GM23338 (cell line): ENCODE results near the gene HEMK1. TPM values are rescaled to one million over a fixed set of nuclear protein-coding genes. Genes with fewer than 3 reads are reported as not detected.

ENCODE experiments used
- ATAC-seq: fragments of 200-7000 bp; cut with Tn5 transposase; 3 replicates; pipeline ENCODE4 v1.9.1; 2020
- DNase-seq: peaks from one replicate; pipeline ENCODE4 v3.0.0-alpha.2; 2015; ENCODE audit warnings: low spot score
- H2AFZ ChIP-seq: fragments of 200-600 bp; sonication (generic); 2 replicates; pipeline ENCODE4 v1.8.0; 2016; ENCODE audit warnings: antibody characterized with exemption, mild to moderate bottlenecking, moderate library complexity
- H3F3A ChIP-seq: fragments of 200-600 bp; sonication (generic); replicated peaks from 2 replicates; pipeline ENCODE4 v1.8.0; 2017; ENCODE audit warnings: antibody characterized with exemption, mixed run types, low read depth
- H3K27ac ChIP-seq: fragments of 200-600 bp; sonication (generic); 2 replicates; pipeline ENCODE4 v1.6.1; 2016; ENCODE audit warnings: low read depth
- H3K27me3 ChIP-seq: fragments of 200-600 bp; sonication (generic); 2 replicates; pipeline ENCODE4 v1.8.0; 2016; ENCODE audit warnings: mild to moderate bottlenecking, mixed run types, moderate library complexity; ENCODE audit not compliant: insufficient read depth
- H3K36me3 ChIP-seq: fragments of 200-600 bp; sonication (generic); 2 replicates; pipeline ENCODE4 v1.8.0; 2016; ENCODE audit warnings: mild to moderate bottlenecking; ENCODE audit not compliant: insufficient read depth
- H3K4me1 ChIP-seq: fragments of 200-600 bp; sonication (generic); 2 replicates; pipeline ENCODE4 v1.8.0; 2016; ENCODE audit warnings: mild to moderate bottlenecking, moderate library complexity; ENCODE audit not compliant: insufficient read depth
- H3K4me2 ChIP-seq: fragments of 200-600 bp; sonication (generic); 2 replicates; pipeline ENCODE4 v1.7.1; 2017; ENCODE audit warnings: mixed run types
- H3K4me3 ChIP-seq: fragments of 200-600 bp; sonication (generic); 2 replicates; pipeline ENCODE4 v1.6.1; 2016; ENCODE audit warnings: mixed run types
- H3K79me2 ChIP-seq: fragments of 200-600 bp; sonication (generic); replicated peaks from 2 replicates; pipeline ENCODE4 v1.8.0; 2017; ENCODE audit warnings: mild to moderate bottlenecking; ENCODE audit not compliant: insufficient read depth
- H3K9me2 ChIP-seq: fragments of 200-600 bp; sonication (generic); 2 replicates; pipeline ENCODE4 v1.8.0; 2017; ENCODE audit not compliant: insufficient read depth
- H4K20me1 ChIP-seq: fragments of 200-600 bp; sonication (generic); replicated peaks from 2 replicates; pipeline ENCODE4 v1.8.0; 2017; ENCODE audit warnings: mild to moderate bottlenecking; ENCODE audit not compliant: insufficient read depth
- H3K27ac Mint-ChIP-seq: 2 replicates; pipeline ENCODE4 v1.8.0; 2020; ENCODE audit warnings: inconsistent platforms, mild to moderate bottlenecking, moderate library complexity, mixed read lengths
- H3K27me3 Mint-ChIP-seq: 3 replicates; pipeline ENCODE4 v1.8.0; 2022; ENCODE audit warnings: low read depth, mild to moderate bottlenecking, moderate library complexity, mixed read lengths, inconsistent platforms; ENCODE audit not compliant: insufficient read depth, poor library complexity
- H3K36me3 Mint-ChIP-seq: 3 replicates; pipeline ENCODE4 v1.8.0; 2021; ENCODE audit warnings: low read depth, mild to moderate bottlenecking, inconsistent platforms, moderate library complexity, mixed read lengths
- H3K4me1 Mint-ChIP-seq: 3 replicates; pipeline ENCODE4 v1.8.0; 2020; ENCODE audit warnings: mild to moderate bottlenecking, inconsistent platforms, mixed read lengths
- H3K4me3 Mint-ChIP-seq: 3 replicates; pipeline ENCODE4 v1.8.0; 2021; ENCODE audit warnings: moderate library complexity, mild to moderate bottlenecking, inconsistent platforms, mixed read lengths
- H3K9me3 Mint-ChIP-seq: 3 replicates; pipeline ENCODE4 v1.8.0; 2020; ENCODE audit warnings: moderate library complexity, mild to moderate bottlenecking, inconsistent platforms, mixed read lengths
- CTCF ChIP-seq, 2 experiments: fragments of 200-600 bp in 1 of 2; sonication (generic) in 1 of 2; conservative IDR thresholded peaks; 2 replicates each; pipeline versions ENCODE4 v1.5.1 to v1.6.1; 2016 to 2017; ENCODE audit warnings: antibody characterized with exemption in 2 of 2, low read depth in 2 of 2, mild to moderate bottlenecking in 2 of 2, moderate library complexity in 1 of 2
- ETS1 ChIP-seq: IDR thresholded peaks from 2 replicates; pipeline ENCODE4 v1.6.1; 2016; ENCODE audit warnings: antibody characterized with exemption
- EZH2phosphoT487 ChIP-seq: fragments of 200-600 bp; sonication (generic); IDR thresholded peaks from one replicate; pipeline ENCODE4 v1.8.1; 2018; ENCODE audit warnings: antibody characterized with exemption; ENCODE audit not compliant: unreplicated experiment
- NANOG ChIP-seq: IDR thresholded peaks from 2 replicates; pipeline ENCODE4 v1.6.1; 2016; ENCODE audit warnings: antibody characterized with exemption, borderline replicate concordance
- POLR2AphosphoS5 ChIP-seq: IDR thresholded peaks from 2 replicates; pipeline ENCODE4 v1.6.1; 2016; ENCODE audit warnings: antibody characterized with exemption, low read depth
- REST ChIP-seq: IDR thresholded peaks from one replicate; pipeline ENCODE4 v1.6.1; 2018; ENCODE audit warnings: antibody characterized with exemption; ENCODE audit not compliant: unreplicated experiment
- STAT1 ChIP-seq: IDR thresholded peaks from one replicate; pipeline ENCODE4 v1.6.1; 2016; ENCODE audit warnings: antibody characterized with exemption; ENCODE audit not compliant: unreplicated experiment
- ZNF114 ChIP-seq: fragments of 250-450 bp; sonication (Bioruptor Pico); IDR thresholded peaks from 2 replicates; pipeline ENCODE4 v1.5.0; 2020; ENCODE audit warnings: mild to moderate bottlenecking, moderate library complexity
- polyA plus RNA-seq: library from polyadenylated mRNA; unstranded; fragments of >200 nt; fragmentation: Nextera tagmentation; extraction: Ambion mirVana; gene quantifications from 2 replicates; pipeline ENCODE4 v1.2.1, GENCODE V29; 2016
- total RNA-seq: library from RNA; depleted of rRNA; stranded (reverse); fragments of >200 nt; shearing (Covaris generic); gene quantifications from 2 replicates; pipeline ENCODE4 v1.2.3, GENCODE V29; 2014

The HEMK1 gene
- total and polyA plus RNA-seq, 2 experiments from 2014 or later, result 5.6 to 10.1 TPM

GRCh38 chr3:50626401-50626800, 57.1 kb downstream of the HEMK1 start:
- H3K79me2 ChIP-seq, result peaks cover 26% of the 10 kb centered on the region
- Mint-ChIP-seq H3K27me3 (peaks cover 16% of the 10 kb centered on the region), H3K4me3 (no peak overlapping the region), H3K4me1 (peaks cover 43% of the 10 kb centered on the region), H3K9me3 (no peaks in the 10 kb centered on the region), H3K27ac (no peak overlapping the region), H3K36me3 (peaks cover 15% of the 10 kb centered on the region; the same call in 2 of the 3 replicates)
- H3K9me2 ChIP-seq, result no peaks in the 10 kb centered on the region
- ATAC-seq (no peak), DNase-seq (no peak)
- no peaks in the 10 kb centered on the region for H3K36me3 ChIP-seq
- peaks cover 4% of the 10 kb centered on the region; the same call in 1 of the 2 replicates for H4K20me1 ChIP-seq
- H3K4me1 ChIP-seq, result peaks cover 16% of the 10 kb centered on the region
- no peak overlapping the region for H3K4me3 ChIP-seq
- H3F3A ChIP-seq, result no peaks in the 10 kb centered on the region; the same call in 1 of the 2 replicates
- H2AFZ ChIP-seq, result no peak overlapping the region
- H3K27me3 ChIP-seq, result no peaks in the 10 kb centered on the region
- H3K27ac ChIP-seq, result no peak overlapping the region
- no peak for TF ChIP-seq ZNF114 (CRISPR knock-in tag)
- TF ChIP-seq POLR2AphosphoS5, result no peak
- TF ChIP-seq EZH2phosphoT487, result no peak
- no peak overlapping the region for H3K4me2 ChIP-seq

GRCh38 chr3:50627407-50628051, 58.2 kb downstream of the HEMK1 start:
- no peaks in the 10 kb centered on the region for H3K27me3 ChIP-seq
- H3K4me2 ChIP-seq, result no peak overlapping the region
- H3K79me2 ChIP-seq, result peaks cover 26% of the 10 kb centered on the region
- peaks cover 16% of the 10 kb centered on the region for H3K4me1 ChIP-seq
- H3F3A ChIP-seq, result no peaks in the 10 kb centered on the region; the same call in 1 of the 2 replicates
- Mint-ChIP-seq H3K36me3 (peaks cover 12% of the 10 kb centered on the region; the same call in 2 of the 3 replicates), H3K27me3 (peaks cover 18% of the 10 kb centered on the region), H3K4me3 (no peak overlapping the region), H3K4me1 (peaks cover 42% of the 10 kb centered on the region), H3K27ac (no peak overlapping the region), H3K9me3 (no peaks in the 10 kb centered on the region)
- TF ChIP-seq ETS1 (no peak), CTCF (conservative IDR thresholded peaks at IDR 0.05; ENCODE audit: low read depth in 2 of 2) (peak; percentile 58 to 82), STAT1 (no peak)
- ATAC-seq (peak; percentile 89), DNase-seq (peak; percentile 83)
- H2AFZ ChIP-seq, result no peak overlapping the region
- H3K27ac ChIP-seq, result no peak overlapping the region
- no peaks in the 10 kb centered on the region for H3K36me3 ChIP-seq
- H3K4me3 ChIP-seq, result no peak overlapping the region
- peaks cover 4% of the 10 kb centered on the region; the same call in 1 of the 2 replicates for H4K20me1 ChIP-seq
- no peaks in the 10 kb centered on the region for H3K9me2 ChIP-seq

GRCh38 chr3:50628601-50629000, 59.3 kb downstream of the HEMK1 start:
- Histone ChIP-seq H4K20me1 (peaks cover 9% of the 10 kb centered on the region; the same call in 1 of the 2 replicates), H3K79me2 (peaks cover 26% of the 10 kb centered on the region), H3F3A (no peaks in the 10 kb centered on the region; the same call in 1 of the 2 replicates), H3K4me1 (peaks cover 16% of the 10 kb centered on the region), H3K36me3 (no peaks in the 10 kb centered on the region), H3K4me3 (no peak overlapping the region), H3K4me2 (no peak overlapping the region), H3K27me3 (no peaks in the 10 kb centered on the region), H3K9me2 (no peaks in the 10 kb centered on the region), H3K27ac (no peak overlapping the region), H2AFZ (no peak overlapping the region)
- H3K4me3 Mint-ChIP-seq, result no peak overlapping the region
- H3K9me3 Mint-ChIP-seq, result no peaks in the 10 kb centered on the region
- DNase-seq (no peak), ATAC-seq (no peak)
- peaks cover 10% of the 10 kb centered on the region; the same call in 2 of the 3 replicates for H3K36me3 Mint-ChIP-seq
- no peak overlapping the region for H3K27ac Mint-ChIP-seq
- peaks cover 40% of the 10 kb centered on the region for H3K4me1 Mint-ChIP-seq
- peaks cover 20% of the 10 kb centered on the region for H3K27me3 Mint-ChIP-seq
- TF ChIP-seq CTCF (conservative IDR thresholded peaks at IDR 0.05; ENCODE audit: low read depth in 2 of 2) (no peak), NANOG (no peak), ETS1 (no peak), REST (no peak)
